ENCODE measurements around the gene KCTD16.

Gene KCTD16

DNA sequence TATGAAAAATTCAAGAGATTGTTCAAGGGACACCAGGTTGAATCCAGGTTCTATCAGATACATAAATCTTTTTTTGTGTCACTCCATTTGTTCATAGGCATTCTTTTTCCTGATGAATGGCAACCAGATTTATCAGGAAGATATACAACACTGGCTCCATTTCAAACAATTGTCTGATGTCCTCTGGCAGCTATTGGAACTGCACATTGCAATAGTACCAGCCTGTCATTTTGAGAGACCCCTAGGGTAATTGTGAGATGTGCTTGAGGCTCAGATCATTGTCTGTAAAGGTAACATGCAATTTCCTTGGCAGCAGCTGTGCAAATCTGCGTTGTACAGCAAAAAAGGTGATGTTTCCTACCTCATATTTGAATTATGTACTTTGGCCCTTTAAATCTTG, 25.9 kb downstream of the KCTD16 start:
- H3K79me2 ChIP-seq (ENCODE audit: low read length), result no peaks in the 10 kb centered on the region
- TF ChIP-seq, protein P1, sequence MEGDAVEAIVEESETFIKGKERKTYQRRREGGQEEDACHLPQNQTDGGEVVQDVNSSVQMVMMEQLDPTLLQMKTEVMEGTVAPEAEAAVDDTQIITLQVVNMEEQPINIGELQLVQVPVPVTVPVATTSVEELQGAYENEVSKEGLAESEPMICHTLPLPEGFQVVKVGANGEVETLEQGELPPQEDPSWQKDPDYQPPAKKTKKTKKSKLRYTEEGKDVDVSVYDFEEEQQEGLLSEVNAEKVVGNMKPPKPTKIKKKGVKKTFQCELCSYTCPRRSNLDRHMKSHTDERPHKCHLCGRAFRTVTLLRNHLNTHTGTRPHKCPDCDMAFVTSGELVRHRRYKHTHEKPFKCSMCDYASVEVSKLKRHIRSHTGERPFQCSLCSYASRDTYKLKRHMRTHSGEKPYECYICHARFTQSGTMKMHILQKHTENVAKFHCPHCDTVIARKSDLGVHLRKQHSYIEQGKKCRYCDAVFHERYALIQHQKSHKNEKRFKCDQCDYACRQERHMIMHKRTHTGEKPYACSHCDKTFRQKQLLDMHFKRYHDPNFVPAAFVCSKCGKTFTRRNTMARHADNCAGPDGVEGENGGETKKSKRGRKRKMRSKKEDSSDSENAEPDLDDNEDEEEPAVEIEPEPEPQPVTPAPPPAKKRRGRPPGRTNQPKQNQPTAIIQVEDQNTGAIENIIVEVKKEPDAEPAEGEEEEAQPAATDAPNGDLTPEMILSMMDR (IDR thresholded peaks at IDR 0.05; ENCODE audit: low read length), result no peak
- TF ChIP-seq EZH2 (optimal IDR thresholded peaks at IDR 0.05; ENCODE audit: low read depth, low read length) (no peak), EZH2phosphoT487 (IDR thresholded peaks at IDR 0.05; ENCODE audit: low read length) (no peak)
- H3K9me2 ChIP-seq (replicated peaks; ENCODE audit: insufficient read depth, low read length), result no peaks in the 10 kb centered on the region
- H2AFZ ChIP-seq (ENCODE audit: low read length), result no peak overlapping the region
- H3K36me3 ChIP-seq (replicated peaks; ENCODE audit: insufficient read depth, low read length), result no peaks in the 10 kb centered on the region
- no peak overlapping the region for H3K27ac ChIP-seq (ENCODE audit: low read length)
- no peak overlapping the region for H3K9ac ChIP-seq (ENCODE audit: low read length)
- H3K4me2 ChIP-seq (ENCODE audit: low read depth, low read length), result no peak overlapping the region
- no peak overlapping the region for H3K4me3 ChIP-seq (ENCODE audit: low read length)
- no peaks in the 10 kb centered on the region for H3K9me3 ChIP-seq (replicated peaks; ENCODE audit: insufficient read depth, low read length)
- H4K20me1 ChIP-seq (ENCODE audit: insufficient read depth, low read length), result no peaks in the 10 kb centered on the region
- no peaks in the 10 kb centered on the region for H3K27me3 ChIP-seq (replicated peaks; ENCODE audit: insufficient read depth, low read length)
- H3K4me1 ChIP-seq (ENCODE audit: low read length), result peaks cover 7% of the 10 kb centered on the region
- no peaks in the 10 kb centered on the region for H3F3A ChIP-seq (ENCODE audit: insufficient read depth, low read length)
- DNase-seq, result no peak

DNA sequence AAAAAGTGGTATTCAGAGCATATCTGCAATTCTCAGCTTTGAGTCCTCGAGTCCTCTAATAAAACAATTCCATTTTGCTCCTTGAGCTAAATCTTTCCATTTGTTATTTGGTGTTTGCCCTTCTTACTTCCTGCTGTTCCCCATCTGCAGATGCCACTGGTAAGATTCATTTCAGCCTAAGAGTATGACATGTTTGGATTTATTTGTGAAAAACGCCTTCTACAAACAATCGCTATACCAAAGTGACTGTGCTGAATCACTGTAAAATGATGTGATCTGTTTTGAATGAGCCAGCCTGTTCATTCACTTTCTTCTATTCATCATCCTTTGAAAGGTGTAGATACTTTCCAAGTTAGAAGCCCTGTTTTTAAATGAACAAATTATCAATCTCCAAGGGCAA, 27.7 kb downstream of the KCTD16 start:
- Histone ChIP-seq H2AFZ (ENCODE audit: low read length) (no peak overlapping the region), H3K36me3 (replicated peaks; ENCODE audit: insufficient read depth, low read length) (no peaks in the 10 kb centered on the region), H3K9ac (ENCODE audit: low read length) (no peak overlapping the region), H3K9me2 (replicated peaks; ENCODE audit: insufficient read depth, low read length) (no peaks in the 10 kb centered on the region), H4K20me1 (ENCODE audit: insufficient read depth, low read length) (no peaks in the 10 kb centered on the region), H3F3A (ENCODE audit: insufficient read depth, low read length) (no peaks in the 10 kb centered on the region), H3K4me1 (ENCODE audit: low read length) (no peaks in the 10 kb centered on the region), H3K27me3 (replicated peaks; ENCODE audit: insufficient read depth, low read length) (no peaks in the 10 kb centered on the region), H3K9me3 (replicated peaks; ENCODE audit: insufficient read depth, low read length) (no peaks in the 10 kb centered on the region), H3K27ac (ENCODE audit: low read length) (no peak overlapping the region), H3K4me3 (ENCODE audit: low read length) (no peak overlapping the region), H3K79me2 (ENCODE audit: low read length) (no peaks in the 10 kb centered on the region), H3K4me2 (ENCODE audit: low read depth, low read length) (no peak overlapping the region)
- TF ChIP-seq, protein P1 (IDR thresholded peaks at IDR 0.05; ENCODE audit: low read length), result no peak
- no peak for DNase-seq

DNA sequence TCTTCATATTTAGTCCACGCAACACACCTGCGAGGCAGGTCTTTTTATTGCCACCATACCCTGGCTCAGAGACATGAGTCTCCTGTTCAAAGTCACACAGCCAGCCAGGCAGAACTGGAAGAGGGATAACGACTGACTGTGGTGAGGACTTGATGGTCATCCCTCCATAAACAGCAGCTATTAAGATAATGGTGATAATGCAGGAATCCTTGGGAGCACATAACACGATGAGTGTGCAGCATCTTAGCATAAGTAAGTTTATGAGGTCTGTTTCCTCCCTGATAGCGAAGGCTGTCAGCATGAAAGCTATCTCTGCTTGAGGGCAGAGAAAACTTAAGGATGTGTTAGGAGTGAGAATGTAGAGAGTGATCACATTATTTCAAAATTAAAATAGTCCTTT, 30.9 kb downstream of the KCTD16 start:
- Histone ChIP-seq H3K4me3 (ENCODE audit: low read length) (no peak overlapping the region), H3F3A (ENCODE audit: insufficient read depth, low read length) (no peaks in the 10 kb centered on the region), H3K79me2 (ENCODE audit: low read length) (no peaks in the 10 kb centered on the region), H3K4me2 (ENCODE audit: low read depth, low read length) (no peak overlapping the region), H3K9me3 (replicated peaks; ENCODE audit: insufficient read depth, low read length) (no peaks in the 10 kb centered on the region), H2AFZ (ENCODE audit: low read length) (no peak overlapping the region), H3K27ac (ENCODE audit: low read length) (no peak overlapping the region), H3K9ac (ENCODE audit: low read length) (no peak overlapping the region), H3K4me1 (ENCODE audit: low read length) (no peaks in the 10 kb centered on the region), H3K9me2 (replicated peaks; ENCODE audit: insufficient read depth, low read length) (no peaks in the 10 kb centered on the region), H3K27me3 (replicated peaks; ENCODE audit: insufficient read depth, low read length) (no peaks in the 10 kb centered on the region), H4K20me1 (ENCODE audit: insufficient read depth, low read length) (no peaks in the 10 kb centered on the region), H3K36me3 (replicated peaks; ENCODE audit: insufficient read depth, low read length) (no peaks in the 10 kb centered on the region)
- no peak for TF ChIP-seq EZH2 (optimal IDR thresholded peaks at IDR 0.05; ENCODE audit: low read depth, low read length)
- TF ChIP-seq EZH2phosphoT487 (IDR thresholded peaks at IDR 0.05; ENCODE audit: low read length), result no peak
- TF ChIP-seq, protein P1 (IDR thresholded peaks at IDR 0.05; ENCODE audit: low read length), result no peak
- no peak for DNase-seq
